ENCODE data around the gene EXD3. TPM values are rescaled to one million over a fixed set of nuclear protein-coding genes. Genes with fewer than 3 reads are reported as not detected.

EXD3 gene
- total and polyA plus RNA-seq, 2 of the 13 experiments (the other 11 are each of a cell fraction or from before 2014, with no cell fraction given), result 2.7 to 4.8 TPM

GRCh38 chr9:137417161-137418021, 5.6 kb downstream of the EXD3 start:
- no peak overlapping the region for H3K27ac ChIP-seq (ENCODE audit: extremely low read length, insufficient read depth, low read length)

More at GRCh38 chr9:137417161-137418021, 5.6 kb downstream of the EXD3 start:
- H3K9me3 ChIP-seq (ENCODE audit: low read length), result no peaks in the 10 kb centered on the region
- ChIA-PET POLR2A (no interaction called here), CTCF (ENCODE audit: low intra/inter-chr PET ratio, low total read pairs) (no interaction called here)
- FAIRE-seq (no peak), DNase-seq (ENCODE audit: low spot score) (no peak), ATAC-seq (no peak)
- peaks cover 13% of the 10 kb centered on the region for H3K4me1 ChIP-seq (ENCODE audit: insufficient read depth, low read length)
- H3K4me3 ChIP-seq (replicated peaks in 1 of 3; ENCODE audit: insufficient read depth in 1 of 3, low read depth in 2 of 3, low read length in 3 of 3), result no peak overlapping the region
- BruUV-seq (replicated peaks), result no TSS peak
- no peaks in the 10 kb centered on the region for H4K20me1 ChIP-seq (ENCODE audit: insufficient read depth, low read length)
- in situ Hi-C loops (cut with HindIII; ENCODE audit: extremely low pct_ligation_motif_present, low pct_unique_long_range_greater_than_20kb), result no loop called here
- WGBS (ENCODE audit: low lambda C conversion rate), result 97% methylated on average over 96 of the region's 99 CpGs
- H2AFZ ChIP-seq (ENCODE audit: low read length), result no peak overlapping the region
- H3K27me3 ChIP-seq (ENCODE audit: control insufficient read depth in 1 of 2, insufficient read depth in 2 of 2, low read length in 2 of 2), result no peaks in the 10 kb centered on the region; a peak in 1 of 5 replicates
- no peak for TF ChIP-seq ETV5 (CRISPR knock-in tag; IDR thresholded peaks at IDR 0.05; ENCODE audit: borderline replicate concordance)
- TF ChIP-seq AGO2 (optimal IDR thresholded peaks at IDR 0.05; ENCODE audit: low read depth, low read length), result peak; percentile 31
- TF ChIP-seq RBFOX2 (IDR thresholded peaks at IDR 0.05; ENCODE audit: low read depth, low read length), result 0 out of 2 replicates have a peak, but pooled peaks have one; percentile 13
- TF ChIP-seq ATF7-NPFF (CRISPR knock-in tag; IDR thresholded peaks at IDR 0.05; ENCODE audit: low read depth), result no peak
- no peak for TF ChIP-seq EZH2 (conservative IDR thresholded peaks at IDR 0.05; ENCODE audit: low read depth, low read length)
- no peak for TF ChIP-seq BHLHE40 (IDR thresholded peaks at IDR 0.05; ENCODE audit: low read length)
- TF ChIP-seq ZNF317 (CRISPR knock-in tag; IDR thresholded peaks at IDR 0.05), result no peak
- no peak for TF ChIP-seq PBX2 (CRISPR knock-in tag; IDR thresholded peaks at IDR 0.05)
- TF ChIP-seq ZMYM3 (CRISPR knock-in tag; IDR thresholded peaks at IDR 0.05), result no peak
- H3K9ac ChIP-seq (ENCODE audit: insufficient read depth, low read depth, low read length), result no peak overlapping the region
- H3K4me2 ChIP-seq (ENCODE audit: low read depth, low read length), result no peak overlapping the region
- peaks cover 15% of the 10 kb centered on the region for H3K79me2 ChIP-seq (ENCODE audit: insufficient read depth, low read length)
- H3K36me3 ChIP-seq (replicated peaks in 1 of 2; ENCODE audit: control insufficient read depth in 1 of 2, insufficient read depth in 2 of 2, low read length in 2 of 2), result no peaks in the 10 kb centered on the region
- intact Hi-C loops (cut with micrococcal nuclease; ENCODE audit: unreplicated experiment), result no loop called here
